K562 (cell line): ENCODE results near the gene ZSCAN21. TPM values are rescaled to one million over a fixed set of nuclear protein-coding genes. Genes with fewer than 3 reads are reported as not detected.
A peak's percentile ranks its signal among the peaks of the same experiment; 100 is the strongest.

Experiments used
- CEBPB ChIP-seq: fragments of 450-650 bp; IDR thresholded peaks from 2 replicates; pipeline ENCODE4 v1.6.1; 2016; ENCODE audit warnings: missing genetic modification characterization, missing compliant biosample characterization
- CEBPZ ChIP-seq: fragments of 150-350 bp; IDR thresholded peaks from 2 replicates; pipeline ENCODE4 v1.6.1; 2014; ENCODE audit warnings: low read depth, mild to moderate bottlenecking, low read length, borderline replicate concordance
- CHD1 ChIP-seq: fragments of 200-600 bp; sonication (generic); IDR thresholded peaks from one replicate; pipeline ENCODE4 v1.6.1; 2012; ENCODE audit warnings: mild to moderate bottlenecking, moderate library complexity, low read length, inconsistent platforms
- COPS2 ChIP-seq: fragments of 450-650 bp; conservative IDR thresholded peaks from 2 replicates; pipeline ENCODE4 v1.6.1; 2016; ENCODE audit warnings: mild to moderate bottlenecking, moderate library complexity
- FOXP1 ChIP-seq: sonication (generic); formaldehyde crosslinking; IDR thresholded peaks from 2 replicates; pipeline ENCODE4 v1.8.0; 2022; ENCODE audit warnings: mild to moderate bottlenecking, missing genetic modification reagents
- OTX1 ChIP-seq: fragments of 450-650 bp; formaldehyde crosslinking; IDR thresholded peaks from 2 replicates; pipeline ENCODE4 v1.4.0; 2022; ENCODE audit warnings: mild to moderate bottlenecking
- SMAD2 ChIP-seq: fragments of 150-350 bp; IDR thresholded peaks from 2 replicates; pipeline ENCODE4 v1.6.1; 2014; ENCODE audit warnings: low read depth, mild to moderate bottlenecking, low read length
- THRA ChIP-seq: fragments of 450-650 bp; IDR thresholded peaks from 2 replicates; pipeline ENCODE4 v1.6.1; 2017; ENCODE audit warnings: mild to moderate bottlenecking, moderate library complexity
- ZNF75A ChIP-seq: fragments of 450-650 bp; formaldehyde crosslinking; IDR thresholded peaks from 2 replicates; pipeline ENCODE4 v1.4.0; 2020; ENCODE audit warnings: mild to moderate bottlenecking
- polyA plus RNA-seq, 8 experiments: library from polyadenylated mRNA; depleted of rRNA in 4 of 8; stranded (reverse) in 5 of 8; unstranded in 3 of 8; fragments of >200 nt; fragmentation: Nextera tagmentation in 2 of 8; fragmentation: Illumina TruSeq in 1 of 8; extraction: Ambion mirVana in 2 of 8; extraction: Trizol in 1 of 8; gene quantifications; 2 replicates each; pipeline versions ENCODE4 v1.2.1 to v1.2.3, GENCODE V29; 2011 to 2014; ENCODE audit warnings: inconsistent platforms in 1 of 8, missing spikeins in 1 of 8
- total RNA-seq, 7 experiments: library from RNA; depleted of rRNA in 6 of 7; stranded (reverse); fragments of >200 nt in 6 of 7; fragmentation: Illumina TruSeq in 2 of 7; extraction: Trizol in 2 of 7; gene quantifications; 2 replicates each; pipeline versions ENCODE4 v1.2.1 to v1.2.3, GENCODE V29; 2011 to 2021; ENCODE audit warnings: low replicate concordance in 1 of 7

The ZSCAN21 gene
- total and polyA plus RNA-seq, 9 of the 15 experiments (the other 6 are each of a cell fraction or from before 2014, with no cell fraction given), result 5.9 to 15.5 (median 13.2) TPM

GRCh38 chr7:100016215-100016901 is 33.2 kb upstream of the ZSCAN21 start (continued):
- TF ChIP-seq CEBPZ, result no peak
- no peak for TF ChIP-seq ZNF75A (CRISPR knock-in tag)
- TF ChIP-seq CHD1, result peak; percentile 65
- no peak for TF ChIP-seq SMAD2
- TF ChIP-seq THRA, result no peak
- TF ChIP-seq COPS2, result no peak
- TF ChIP-seq OTX1 (CRISPR knock-in tag), result no peak
- TF ChIP-seq FOXP1 (CRISPR knock-in tag), result no peak
- TF ChIP-seq CEBPB (tag), result peak; percentile 24; the same call in 1 of the 2 replicates
- TF ChIP-seq, all 486 proteins: peak for 7
